Occipital lobe (tissue), 2 donors: ENCODE measurements around the gene GEMIN4. TPM values are rescaled to one million over a fixed set of nuclear protein-coding genes. Genes with fewer than 3 reads are reported as not detected.
"Not testable (repeated sequence)": the region's sequence is repeated elsewhere in the genome, so short reads cannot be mapped to it uniquely, and the experiment has no call there.

Experiments
- DNase-seq: peaks from one replicate; lab custom pipeline; 2025; lab: John Stamatoyannopoulos, UW
- total RNA-seq: library from RNA; depleted of rRNA; stranded (reverse); fragments of >200 nt; gene quantifications from one replicate; pipeline ENCODE4 v1.2.3, GENCODE V29; 2014

GEMIN4 gene
- total RNA-seq, 1 donor from 2014 or later: 10.1 TPM

GRCh38 chr17:704111-704864 is 47.8 kb downstream of the GEMIN4 start:
- DNase-seq: no peak

GRCh38 chr17:703081-703875 is 48.8 kb downstream of the GEMIN4 start:
- DNase-seq: no peak

DNA sequence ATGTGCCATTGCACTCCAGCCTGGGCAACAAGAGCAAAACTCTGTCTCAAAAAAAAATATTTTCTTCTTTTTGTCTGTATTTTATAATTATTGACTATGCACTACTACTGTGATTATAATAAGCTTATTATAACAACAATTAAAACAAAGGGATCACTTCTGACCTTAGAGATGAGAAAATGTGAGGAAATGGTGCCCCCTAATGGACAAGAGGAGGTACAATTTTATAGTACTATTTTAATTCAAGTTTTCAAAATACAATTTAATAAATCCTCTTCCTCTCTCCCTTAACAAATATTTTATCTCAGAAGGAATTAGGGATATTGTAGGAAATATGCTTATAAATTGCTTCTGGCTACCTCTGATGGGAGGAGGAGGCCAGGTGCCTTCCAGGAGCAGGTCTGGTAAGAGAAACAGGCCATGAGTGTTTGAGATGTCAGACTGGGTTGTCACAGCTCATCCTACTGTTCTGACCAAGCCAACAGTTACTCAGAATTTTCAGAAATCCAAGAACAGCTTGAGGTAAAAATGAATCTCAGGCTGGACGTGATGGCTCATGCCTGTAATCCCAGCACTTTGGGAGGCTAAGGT is 51.5 kb downstream of the GEMIN4 start:
- DNase-seq: no peak

DNA sequence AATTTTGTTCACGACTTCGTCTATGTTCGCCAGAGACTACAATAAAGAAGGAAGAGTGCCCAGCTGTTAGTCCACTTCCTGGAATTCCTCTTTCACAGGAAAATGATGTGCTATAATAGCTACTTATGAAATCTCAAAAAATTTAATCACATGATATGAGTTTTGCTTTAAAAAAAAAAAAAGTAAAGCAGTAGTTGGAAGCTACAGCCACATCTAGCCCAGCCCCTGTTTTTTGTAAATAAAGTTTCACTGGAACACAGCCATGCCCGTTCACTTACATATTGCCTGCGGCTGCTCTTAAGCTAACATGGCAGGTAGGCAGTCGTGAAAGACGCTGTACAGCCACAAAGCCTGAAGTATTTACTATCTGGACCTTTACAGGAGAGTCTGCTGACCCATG is 52.7 kb downstream of the GEMIN4 start:
- DNase-seq: no peak

- DNase-seq: not testable (repeated sequence)
Measured at GRCh38 chr17:698096-698495, 54.0 kb downstream of the GEMIN4 start.

GRCh38 chr17:697682-698081 is 54.4 kb downstream of the GEMIN4 start:
- no peak for DNase-seq

- DNase-seq: no peak
Measured at GRCh38 chr17:696369-696768, 55.7 kb downstream of the GEMIN4 start.

Other genes starting within 250 kb of the GEMIN4 start
- 18.7 TPM for gene VPS53, start 37.4 kb downstream of the GEMIN4 start, total RNA-seq
- gene TLCD3A, start 19.7 kb downstream of the GEMIN4 start, total RNA-seq: 9.5 TPM
- gene GLOD4, start 30.0 kb upstream of the GEMIN4 start, total RNA-seq: 60.2 TPM
- gene MRM3, start 30.1 kb upstream of the GEMIN4 start, total RNA-seq: 17.5 TPM
- 16.7 TPM for gene NXN, start 227.5 kb upstream of the GEMIN4 start, total RNA-seq
- gene TIMM22, start 244.9 kb upstream of the GEMIN4 start, total RNA-seq: 12.0 TPM